HG02571 (cell line): ENCODE measurements around the gene MRPS16.

Experiments used
- ATAC-seq: cut with Tn5 transposase; IDR thresholded peaks from one replicate; pipeline ENCODE4 v1.9.1; 2021; ENCODE audit warnings: mild to moderate bottlenecking, moderate library complexity; ENCODE audit not compliant: unreplicated experiment

The MRPS16 gene

GRCh38 chr10:73205081-73205480 lies 47.4 kb downstream of the MRPS16 start:
- no peak for ATAC-seq
